Pancreas (tissue), 10 donors: ENCODE results near the gene GAS2L1. TPM values are rescaled to one million over a fixed set of nuclear protein-coding genes. Genes with fewer than 3 reads are reported as not detected.

Source experiments
- ATAC-seq, 4 donors: fragments of 200-7000 bp; cut with Tn5 transposase; one replicate each; pipeline versions ENCODE4 v1.8.0 to v1.9.1; 2020; ENCODE audit warnings: mild to moderate bottlenecking in 4 of 4, moderate library complexity in 4 of 4
- DNase-seq, 6 donors: peaks; one replicate each; pipeline ENCODE4 v3.0.0-alpha.2; 2020
- FAIRE-seq: peaks from 2 replicates; lab custom pipeline; 2012; peaks lifted over from hg19 to GRCh38; lab: Jason Lieb, UNC
- H3K27ac ChIP-seq, 4 donors: fragments of 200-600 bp; sonication (generic); 1 replicate in 3 of 4; 2 replicates in 1 of 4; pipeline versions ENCODE4 v1.5.0 to v1.8.0; 2020
- H3K27me3 ChIP-seq, 4 donors: fragments of 200-600 bp; one replicate each; pipeline ENCODE4 v1.8.0; 2021
- H3K36me3 ChIP-seq, 3 donors: fragments of 200-600 bp; sonication (generic) in 1 of 3; one replicate each; pipeline versions ENCODE4 v1.5.0 to v1.8.0; 2020 to 2021
- H3K4me1 ChIP-seq, 3 donors: fragments of 200-600 bp; one replicate each; pipeline ENCODE4 v1.8.0; 2021
- H3K4me3 ChIP-seq, 4 donors: fragments of 200-600 bp; sonication (generic) in 2 of 4; one replicate each; pipeline versions ENCODE4 v1.5.0 to v1.8.0; 2020 to 2021
- H3K9me3 ChIP-seq, 4 donors: fragments of 200-600 bp; one replicate each; pipeline ENCODE4 v1.8.0; 2021
- WGBS, 2 donors: extraction: QIAGEN DNeasy Blood & Tissue Kit; methylation state at CpG; one replicate each; pipeline ENCODE4 v1.1.7; 2013; 5-methylcytosine and 5-hydroxymethylcytosine counted together
- intact Hi-C, 3 donors: fragments of 100-400 bp; cut with DNase I; formaldehyde crosslinking; loops; one replicate each; pipeline versions ENCODE4 v1.11.1 to v1.14.2; 2022
- polyA plus RNA-seq, 2 donors: library from polyadenylated mRNA; stranded (reverse); fragments of 200-250 nt; gene quantifications; one replicate each; pipeline ENCODE4 v1.2.3, GENCODE V29; 2013
- total RNA-seq, 6 donors: library from RNA; stranded (reverse); fragmentation: NEBNext Ultra II Directional in 4 of 6; extraction: Animal tissue kit (Norgen Biotek cat#: 25700) in 4 of 6; gene quantifications; one replicate each; pipeline versions ENCODE4 v1.2.1 to v1.2.4, GENCODE V29; 2021 to 2023
- TF ChIP-seq, protein P1 (sequence below), 4 donors: fragments of 200-600 bp; sonication (generic) in 3 of 4; IDR thresholded peaks; one replicate each; pipeline versions ENCODE4 v1.5.0 to v1.8.0; 2021; ENCODE audit warnings: antibody characterized with exemption in 4 of 4
- donor health status: healthy with polysubstance abuse.
- donor health status: DM: no; HTN: no; CAD: no; lungs with moderate emphysema.
- donor health status: DM: no; HTN: no; CAD: no.
- donor health status: control.
- donor health status: control.
- donor health status: Bipolar disorder and iron deficiency.
- donor health status: DM: yes; HTN: yes; CAD: no.
- donor health status: DM: no; HTN: no; CAD: no.
- donor health status: DM: no; HTN: no; CAD: no.
- donor health status: DM: yes; HTN: yes; CAD: no.

GAS2L1 gene
- total and polyA plus RNA-seq, 8 donors: 5.2 to 13.6 (median 8.7) TPM

DNA sequence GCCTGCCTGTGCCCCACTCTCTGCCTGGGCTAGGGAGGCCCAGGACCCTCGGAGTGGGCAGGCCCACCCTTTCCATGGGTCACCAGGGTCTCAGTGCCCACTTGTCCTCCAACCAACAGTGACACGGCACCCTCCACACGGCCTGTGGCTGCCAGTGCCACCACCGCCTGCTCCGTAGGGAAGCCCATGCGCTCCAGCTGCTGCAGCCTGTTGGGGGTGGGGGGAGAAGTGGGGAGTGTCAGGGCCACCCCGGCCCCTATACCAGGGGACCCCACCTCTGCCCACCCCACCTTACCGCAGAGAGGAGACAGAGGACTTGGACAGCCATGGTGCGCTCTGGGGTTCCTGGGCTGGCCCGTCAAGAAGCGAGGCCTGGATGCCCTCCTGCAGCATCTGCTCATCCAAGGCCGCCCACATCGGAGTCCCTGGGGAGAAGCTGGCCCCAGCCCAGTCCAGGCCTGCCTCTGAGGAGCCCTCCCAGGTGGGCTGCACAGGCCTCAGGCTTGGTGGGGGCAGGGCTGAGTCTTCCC is 46.4 kb upstream of the GAS2L1 start:
- ATAC-seq (no peak), FAIRE-seq (no peak), DNase-seq (peak in 1 of 6 donors; percentile 55)
- TF ChIP-seq, protein P1, sequence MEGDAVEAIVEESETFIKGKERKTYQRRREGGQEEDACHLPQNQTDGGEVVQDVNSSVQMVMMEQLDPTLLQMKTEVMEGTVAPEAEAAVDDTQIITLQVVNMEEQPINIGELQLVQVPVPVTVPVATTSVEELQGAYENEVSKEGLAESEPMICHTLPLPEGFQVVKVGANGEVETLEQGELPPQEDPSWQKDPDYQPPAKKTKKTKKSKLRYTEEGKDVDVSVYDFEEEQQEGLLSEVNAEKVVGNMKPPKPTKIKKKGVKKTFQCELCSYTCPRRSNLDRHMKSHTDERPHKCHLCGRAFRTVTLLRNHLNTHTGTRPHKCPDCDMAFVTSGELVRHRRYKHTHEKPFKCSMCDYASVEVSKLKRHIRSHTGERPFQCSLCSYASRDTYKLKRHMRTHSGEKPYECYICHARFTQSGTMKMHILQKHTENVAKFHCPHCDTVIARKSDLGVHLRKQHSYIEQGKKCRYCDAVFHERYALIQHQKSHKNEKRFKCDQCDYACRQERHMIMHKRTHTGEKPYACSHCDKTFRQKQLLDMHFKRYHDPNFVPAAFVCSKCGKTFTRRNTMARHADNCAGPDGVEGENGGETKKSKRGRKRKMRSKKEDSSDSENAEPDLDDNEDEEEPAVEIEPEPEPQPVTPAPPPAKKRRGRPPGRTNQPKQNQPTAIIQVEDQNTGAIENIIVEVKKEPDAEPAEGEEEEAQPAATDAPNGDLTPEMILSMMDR (IDR thresholded peaks at IDR 0.05): no peak
- no peaks in the 10 kb centered on the region for H3K27me3 ChIP-seq
- H3K36me3 ChIP-seq: no peaks in the 10 kb centered on the region
- intact Hi-C loops: no loop called here
- no peak overlapping the region for H3K4me3 ChIP-seq
- WGBS, 2 donors: 89 to 91% methylated on average over 12 to 13 of the region's 13 CpGs
- no peaks in the 10 kb centered on the region for H3K9me3 ChIP-seq
- H3K27ac ChIP-seq: no peak overlapping the region
- H3K4me1 ChIP-seq: peaks cover 0 to 5% (median 4%) of the 10 kb centered on the region in 3 donors

DNA sequence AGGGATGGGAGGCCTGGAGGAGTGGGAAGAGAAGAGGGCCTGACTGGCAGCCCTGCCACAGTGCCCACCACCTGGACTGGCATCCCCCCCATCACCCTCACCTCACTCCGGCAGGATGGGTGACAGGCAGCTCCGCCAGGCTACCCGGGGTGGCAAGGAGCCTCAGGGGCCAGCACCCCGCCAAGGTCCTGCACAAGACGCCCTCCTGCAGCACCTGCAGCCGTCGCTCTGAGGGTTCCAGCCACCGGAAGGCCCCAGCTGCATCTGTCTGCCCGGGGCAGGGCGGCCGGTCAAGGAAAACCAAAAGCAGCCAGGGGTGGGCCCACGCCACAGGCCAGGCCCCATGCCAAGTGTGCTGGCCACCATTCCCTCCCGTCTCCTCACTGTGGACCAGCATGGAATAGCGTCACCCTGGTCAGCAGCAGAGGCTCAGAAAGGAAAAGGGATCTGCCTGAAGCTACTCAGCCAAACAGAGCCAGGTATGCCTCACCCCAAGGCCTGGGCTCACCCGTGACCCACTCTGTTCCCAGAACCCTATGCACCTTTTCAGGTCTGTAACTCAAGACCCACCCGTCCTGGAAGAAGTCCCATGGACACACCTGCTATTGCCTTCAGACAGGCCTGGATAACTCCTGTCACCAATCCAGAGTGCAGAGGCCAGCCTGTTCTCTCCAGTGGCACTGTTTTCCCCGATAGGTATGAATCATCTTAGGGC is 45.7 kb upstream of the GAS2L1 start:
- ATAC-seq: no peak
- TF ChIP-seq, protein P1 (IDR thresholded peaks at IDR 0.05): no peak
- no peak overlapping the region for H3K27ac ChIP-seq
- intact Hi-C loops: no loop called here
- FAIRE-seq: no peak
- H3K4me3 ChIP-seq: no peak overlapping the region
- H3K36me3 ChIP-seq: no peaks in the 10 kb centered on the region
- no peaks in the 10 kb centered on the region for H3K27me3 ChIP-seq
- peak in 2 of 6 donors; percentile 39 to 51 for DNase-seq
- H3K4me1 ChIP-seq: peaks cover 0 to 5% (median 4%) of the 10 kb centered on the region in 3 donors
- H3K9me3 ChIP-seq: no peaks in the 10 kb centered on the region
- 91 to 93% methylated on average over 17 of the region's 17 CpGs for WGBS, 2 donors

DNA sequence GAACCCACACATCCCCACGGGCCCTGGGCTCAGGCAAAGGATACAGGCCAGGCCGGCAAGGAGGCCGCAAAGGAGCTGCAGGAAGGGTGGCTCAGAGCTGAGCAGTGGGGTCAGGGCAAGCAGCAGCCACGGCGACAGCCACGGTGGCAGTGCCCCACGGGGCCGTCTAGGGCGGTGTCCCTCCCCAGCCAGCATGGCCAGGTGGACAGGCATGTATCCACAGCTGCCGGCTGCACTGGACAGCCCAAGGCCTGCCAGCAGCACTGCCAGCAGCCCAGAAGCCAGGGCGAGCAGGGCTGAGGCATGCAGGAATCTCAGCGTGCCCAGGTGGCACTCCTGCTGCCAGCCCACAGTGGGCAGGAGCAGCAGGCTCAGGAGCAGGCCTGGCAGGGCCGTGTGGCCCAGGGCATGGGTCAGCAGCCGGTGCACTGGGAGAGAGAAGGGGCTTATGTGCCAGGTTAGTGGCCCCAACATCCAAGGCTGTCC is 42.6 kb upstream of the GAS2L1 start:
- no peaks in the 10 kb centered on the region for H3K36me3 ChIP-seq
- intact Hi-C loops: no loop called here
- H3K9me3 ChIP-seq: no peaks in the 10 kb centered on the region
- ATAC-seq (peak in 3 of 4 donors; percentile 8 to 47 (median 39)), DNase-seq (peak in 5 of 6 donors; percentile 53 to 89 (median 78)), FAIRE-seq (no peak)
- no peaks in the 10 kb centered on the region for H3K27me3 ChIP-seq
- H3K27ac ChIP-seq: peak overlapping the region; percentile 16 to 58 (median 43)
- peaks cover 4 to 10% (median 5%) of the 10 kb centered on the region in 3 donors for H3K4me1 ChIP-seq
- no peak overlapping the region for H3K4me3 ChIP-seq
- TF ChIP-seq, protein P1 (IDR thresholded peaks at IDR 0.05): no peak
- 41 to 49% methylated on average over 14 of the region's 14 CpGs for WGBS, 2 donors

DNA sequence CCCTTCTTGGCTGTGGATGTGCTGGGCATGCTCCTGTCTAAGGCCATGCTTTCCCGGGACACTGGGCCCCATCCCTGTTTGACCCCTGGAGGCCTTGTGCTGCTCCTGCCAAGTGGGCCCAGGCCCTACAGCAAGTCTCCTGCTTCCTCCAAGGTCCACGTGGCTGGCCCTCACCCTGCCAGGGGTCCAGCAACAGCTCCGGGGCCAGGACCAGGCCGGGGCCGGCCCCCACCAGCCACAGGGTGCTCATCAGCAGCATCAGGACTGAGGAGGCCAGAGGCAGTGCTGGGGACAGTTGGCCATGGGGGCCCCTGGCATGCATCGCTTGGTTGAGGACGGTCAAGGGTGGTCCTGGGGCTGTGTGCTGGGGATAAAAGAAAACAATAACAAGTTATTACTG is 41.1 kb upstream of the GAS2L1 start:
- WGBS, 2 donors: 91 to 93% methylated on average over 7 of the region's 7 CpGs
- Histone ChIP-seq H3K36me3 (no peaks in the 10 kb centered on the region), H3K27ac (no peak overlapping the region), H3K4me1 (peaks cover 4 to 14% (median 5%) of the 10 kb centered on the region in 3 donors), H3K27me3 (no peaks in the 10 kb centered on the region), H3K9me3 (no peaks in the 10 kb centered on the region), H3K4me3 (no peak overlapping the region)
- intact Hi-C loops: no loop called here
- FAIRE-seq (no peak), DNase-seq (peak in 1 of 6 donors; percentile 82), ATAC-seq (no peak)
- TF ChIP-seq, protein P1 (IDR thresholded peaks at IDR 0.05): no peak

DNA sequence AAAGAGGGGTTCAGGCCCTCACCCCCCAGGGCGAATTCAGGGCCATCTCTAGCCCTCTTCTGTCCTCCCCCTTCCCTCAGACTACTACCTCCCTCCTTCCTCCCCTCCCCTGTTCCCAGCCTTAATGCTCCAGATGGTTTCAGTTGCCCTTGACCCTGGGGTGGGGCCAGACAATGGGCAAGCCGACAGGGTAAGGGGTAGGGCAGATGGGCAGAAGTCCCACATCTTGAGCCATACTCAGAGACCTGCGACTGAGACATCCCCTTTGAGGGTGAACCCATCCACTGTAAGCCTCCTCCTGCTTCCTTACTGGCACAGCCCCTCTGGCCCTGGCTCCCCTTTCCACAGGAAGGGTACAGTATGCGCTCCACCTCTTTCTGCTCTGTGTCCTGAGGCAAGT is 40.5 kb upstream of the GAS2L1 start:
- 58 to 69% methylated on average over 4 of the region's 4 CpGs for WGBS, 2 donors
- ATAC-seq (no peak), DNase-seq (no peak), FAIRE-seq (no peak)
- H3K4me1 ChIP-seq: peaks cover 5 to 18% (median 9%) of the 10 kb centered on the region in 3 donors
- no peaks in the 10 kb centered on the region for H3K27me3 ChIP-seq
- no peak overlapping the region for H3K4me3 ChIP-seq
- H3K36me3 ChIP-seq: no peaks in the 10 kb centered on the region
- H3K9me3 ChIP-seq: no peaks in the 10 kb centered on the region
- intact Hi-C loops: no loop called here
- TF ChIP-seq, protein P1 (IDR thresholded peaks at IDR 0.05): no peak
- H3K27ac ChIP-seq: no peak overlapping the region
